ENCODE measurements around the gene ZNHIT6.
"Not testable (repeated sequence)": the region's sequence is repeated elsewhere in the genome, so short reads cannot be mapped to it uniquely, and the experiment has no call there.

ZNHIT6 gene

GRCh38 chr1:85663382-85663781 is 44.9 kb downstream of the ZNHIT6 start:
- DNase-seq = no peak

- DNase-seq = no peak
Measured at GRCh38 chr1:85661767-85662166, 46.5 kb downstream of the ZNHIT6 start.

- DNase-seq = no peak
Measured at GRCh38 chr1:85660541-85660940, 47.7 kb downstream of the ZNHIT6 start.

GRCh38 chr1:85659174-85659573 is 49.1 kb downstream of the ZNHIT6 start:
- no peak for DNase-seq

GRCh38 chr1:85656948-85657347 is 51.3 kb downstream of the ZNHIT6 start:
- DNase-seq = no peak

GRCh38 chr1:85656256-85656655 is 52.0 kb downstream of the ZNHIT6 start:
- no peak for DNase-seq

GRCh38 chr1:85655315-85655714 is 52.9 kb downstream of the ZNHIT6 start:
- DNase-seq = no peak

GRCh38 chr1:85654066-85654782 is 54.0 kb downstream of the ZNHIT6 start:
- DNase-seq = no peak

GRCh38 chr1:85652327-85652726 is 55.9 kb downstream of the ZNHIT6 start:
- DNase-seq = no peak

- DNase-seq = no peak
Measured at GRCh38 chr1:85650645-85651044, 57.6 kb downstream of the ZNHIT6 start.

GRCh38 chr1:85649591-85649990 is 58.6 kb downstream of the ZNHIT6 start:
- DNase-seq = no peak

- DNase-seq = peak; percentile 59
Measured at GRCh38 chr1:85641598-85642556, 66.4 kb downstream of the ZNHIT6 start.

- not testable (repeated sequence) for DNase-seq
Measured at GRCh38 chr1:85639920-85640319, 68.3 kb downstream of the ZNHIT6 start.

- no peak for DNase-seq
Measured at GRCh38 chr1:85638412-85638811, 69.8 kb downstream of the ZNHIT6 start.

- DNase-seq = no peak
Measured at GRCh38 chr1:85630493-85630892, 77.7 kb downstream of the ZNHIT6 start.

- DNase-seq = no peak
Measured at GRCh38 chr1:85629532-85629920, 78.7 kb downstream of the ZNHIT6 start.

- peak; percentile 73 for DNase-seq
Measured at GRCh38 chr1:85628791-85629531, 79.3 kb downstream of the ZNHIT6 start.

- DNase-seq = no peak
Measured at GRCh38 chr1:85626818-85627217, 81.4 kb downstream of the ZNHIT6 start.

- DNase-seq = no peak
Measured at GRCh38 chr1:85624361-85624760, 83.9 kb downstream of the ZNHIT6 start.

- no peak for DNase-seq
Measured at GRCh38 chr1:85623061-85623471, 85.2 kb downstream of the ZNHIT6 start.

GRCh38 chr1:85621430-85621829 is 86.8 kb downstream of the ZNHIT6 start:
- DNase-seq = no peak

GRCh38 chr1:85617633-85618100 is 90.6 kb downstream of the ZNHIT6 start:
- DNase-seq = peak; percentile 2

- DNase-seq = no peak
Measured at GRCh38 chr1:85616736-85617135, 91.5 kb downstream of the ZNHIT6 start.
